Liver (tissue), 3 donors: ENCODE data around the gene INPP4A.

Experiments
- CTCF ChIP-seq: fragments of 150-350 bp; IDR thresholded peaks from 2 replicates; pipeline ENCODE4 v1.5.1; 2017; ENCODE audit warnings: improper control_type of control experiment, low read depth, low read length; ENCODE audit not compliant: missing input control
- JUND ChIP-seq, 2 donors: IDR thresholded peaks; 2 replicates each; pipeline ENCODE4 v1.6.1; 2016; ENCODE audit warnings: antibody characterized with exemption in 2 of 2
- NR2F2 ChIP-seq: IDR thresholded peaks from 2 replicates; pipeline ENCODE4 v1.6.1; 2016; ENCODE audit warnings: antibody characterized with exemption
- RAD21 ChIP-seq, 2 donors: IDR thresholded peaks; 2 replicates each; pipeline ENCODE4 v1.6.1; 2016; ENCODE audit warnings: antibody characterized with exemption in 2 of 2, mild to moderate bottlenecking in 2 of 2
- TAF1 ChIP-seq: conservative IDR thresholded peaks from 2 replicates; pipeline ENCODE4 v1.6.1; 2016; ENCODE audit warnings: antibody characterized with exemption, mild to moderate bottlenecking
- YY1 ChIP-seq: IDR thresholded peaks from 2 replicates; pipeline ENCODE4 v1.6.1; 2016; ENCODE audit warnings: antibody characterized with exemption, mild to moderate bottlenecking
- TF ChIP-seq, protein P1 (sequence below): IDR thresholded peaks from 2 replicates; pipeline ENCODE4 v1.6.1; 2016; ENCODE audit warnings: antibody characterized with exemption
- TF ChIP-seq, protein P2 (sequence below): IDR thresholded peaks from 2 replicates; pipeline ENCODE4 v1.6.1; 2016; ENCODE audit warnings: antibody characterized with exemption
- donor health status: healthy.
- donor health status: healthy.

DNA sequence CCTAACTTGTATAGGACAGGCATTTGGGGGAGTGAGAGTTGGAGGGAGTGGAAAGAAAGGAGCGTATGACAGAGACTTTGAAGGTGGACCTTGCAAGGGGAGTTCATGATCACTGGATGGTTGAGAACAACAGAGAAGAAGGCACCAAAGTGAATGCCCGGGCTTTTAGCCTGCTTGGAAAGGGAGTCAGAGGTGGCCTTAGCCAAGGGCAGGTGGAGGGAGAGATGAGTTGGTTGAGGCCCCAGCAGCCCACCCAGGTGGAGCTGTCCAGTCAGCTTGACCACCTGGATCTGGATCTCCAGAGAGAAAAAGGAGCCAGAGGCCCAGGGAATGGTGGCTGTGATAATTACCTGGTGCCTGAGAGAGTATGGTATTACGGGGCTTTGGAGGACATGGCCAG is 90.1 kb downstream of the INPP4A start:
- TF ChIP-seq TAF1 (no peak), RAD21 (IDR thresholded peaks at IDR 0.05) (no peak), CTCF (no peak), JUND (IDR thresholded peaks at IDR 0.05) (no peak), NR2F2 (no peak), YY1 (no peak)
- TF ChIP-seq, protein P1, sequence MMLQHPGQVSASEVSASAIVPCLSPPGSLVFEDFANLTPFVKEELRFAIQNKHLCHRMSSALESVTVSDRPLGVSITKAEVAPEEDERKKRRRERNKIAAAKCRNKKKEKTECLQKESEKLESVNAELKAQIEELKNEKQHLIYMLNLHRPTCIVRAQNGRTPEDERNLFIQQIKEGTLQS = no peak
- TF ChIP-seq, protein P2, sequence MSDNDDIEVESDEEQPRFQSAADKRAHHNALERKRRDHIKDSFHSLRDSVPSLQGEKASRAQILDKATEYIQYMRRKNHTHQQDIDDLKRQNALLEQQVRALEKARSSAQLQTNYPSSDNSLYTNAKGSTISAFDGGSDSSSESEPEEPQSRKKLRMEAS = no peak
